GM18507 (cell line): ENCODE data around the gene CTAG2.

Experiments
- DNase-seq: peaks from one replicate; pipeline ENCODE4 v3.0.0; 2011; ENCODE audit warnings: low read depth; ENCODE audit not compliant: insufficient read length; ENCODE audit errors: extremely low spot score
- FAIRE-seq: peaks from 2 replicates; lab custom pipeline; 2011; peaks lifted over from hg19 to GRCh38; lab: Jason Lieb, UNC

The CTAG2 gene

GRCh38 chrX:154602766-154603437 lies 50.5 kb downstream of the CTAG2 start:
- DNase-seq (no peak), FAIRE-seq (no peak)

GRCh38 chrX:154602226-154602625 lies 51.2 kb downstream of the CTAG2 start:
- DNase-seq (no peak), FAIRE-seq (no peak)
